Loucy (cell line): ENCODE results near the gene KPNB1.

Experiments used
- H2AFZ ChIP-seq: fragments of 200-600 bp; sonication (generic); 2 replicates; pipeline ENCODE4 v1.6.0; 2016; ENCODE audit warnings: antibody characterized with exemption, mild to moderate bottlenecking, low read length, moderate library complexity
- H3F3A ChIP-seq: fragments of 200-600 bp; 2 replicates; pipeline ENCODE4 v1.6.0; 2016; ENCODE audit warnings: antibody characterized with exemption, low read depth, mild to moderate bottlenecking
- H3K27me3 ChIP-seq: fragments of 200-600 bp; sonication (generic); 2 replicates; pipeline ENCODE4 v1.6.1; 2014; ENCODE audit warnings: low read length, mild to moderate bottlenecking; ENCODE audit not compliant: insufficient read depth, poor library complexity, severe bottlenecking
- H3K36me3 ChIP-seq: fragments of 200-600 bp; sonication (generic); 2 replicates; pipeline ENCODE4 v1.6.1; 2016; ENCODE audit warnings: low read length; ENCODE audit not compliant: insufficient read depth
- H3K4me1 ChIP-seq: fragments of 200-600 bp; sonication (generic); 2 replicates; pipeline ENCODE4 v1.5.1; 2014; ENCODE audit warnings: low read length, mild to moderate bottlenecking; ENCODE audit not compliant: insufficient read depth, poor library complexity, severe bottlenecking
- H3K4me2 ChIP-seq: fragments of 200-600 bp; sonication (generic); 2 replicates; pipeline ENCODE4 v1.6.0; 2014; ENCODE audit warnings: antibody characterized with exemption, low read length, low read depth, mild to moderate bottlenecking; ENCODE audit not compliant: poor library complexity, severe bottlenecking
- H3K4me3 ChIP-seq: fragments of 200-600 bp; sonication (generic); 2 replicates; pipeline ENCODE4 v1.5.1; 2014; ENCODE audit warnings: low read length, mild to moderate bottlenecking, mixed read lengths; ENCODE audit not compliant: poor library complexity, severe bottlenecking
- H3K79me2 ChIP-seq: fragments of 200-600 bp; sonication (generic); 2 replicates; pipeline ENCODE4 v1.6.1; 2014; ENCODE audit warnings: low read length; ENCODE audit not compliant: insufficient read depth
- H3K9ac ChIP-seq: fragments of 200-600 bp; sonication (generic); 2 replicates; pipeline ENCODE4 v1.6.0; 2014; ENCODE audit warnings: mild to moderate bottlenecking, low read depth, low read length, moderate library complexity; ENCODE audit not compliant: poor library complexity, severe bottlenecking
- H3K9me2 ChIP-seq: fragments of 200-600 bp; sonication (generic); replicated peaks from 2 replicates; pipeline ENCODE4 v1.6.1; 2016; ENCODE audit warnings: low read depth, low read length, mixed read lengths
- H3K9me3 ChIP-seq: fragments of 200-600 bp; sonication (generic); 2 replicates; pipeline ENCODE4 v1.6.1; 2014; ENCODE audit warnings: mild to moderate bottlenecking, antibody characterized with exemption, low read length, low read depth; ENCODE audit not compliant: insufficient read depth
- H4K20me1 ChIP-seq: fragments of 200-600 bp; sonication (generic); 2 replicates; pipeline ENCODE4 v1.6.0; 2014; ENCODE audit warnings: antibody characterized with exemption, low read length, mild to moderate bottlenecking; ENCODE audit not compliant: insufficient read depth, poor library complexity, severe bottlenecking
- CTCF ChIP-seq: fragments of 200-600 bp; sonication (generic); conservative IDR thresholded peaks from 2 replicates; pipeline ENCODE4 v1.5.1; 2014; ENCODE audit warnings: mild to moderate bottlenecking, antibody characterized with exemption, low read length
- EZH2phosphoT487 ChIP-seq: fragments of 200-600 bp; IDR thresholded peaks from 2 replicates; pipeline ENCODE4 v1.6.1; 2018; ENCODE audit warnings: antibody characterized with exemption, mild to moderate bottlenecking, moderate library complexity, borderline replicate concordance

KPNB1 gene

DNA sequence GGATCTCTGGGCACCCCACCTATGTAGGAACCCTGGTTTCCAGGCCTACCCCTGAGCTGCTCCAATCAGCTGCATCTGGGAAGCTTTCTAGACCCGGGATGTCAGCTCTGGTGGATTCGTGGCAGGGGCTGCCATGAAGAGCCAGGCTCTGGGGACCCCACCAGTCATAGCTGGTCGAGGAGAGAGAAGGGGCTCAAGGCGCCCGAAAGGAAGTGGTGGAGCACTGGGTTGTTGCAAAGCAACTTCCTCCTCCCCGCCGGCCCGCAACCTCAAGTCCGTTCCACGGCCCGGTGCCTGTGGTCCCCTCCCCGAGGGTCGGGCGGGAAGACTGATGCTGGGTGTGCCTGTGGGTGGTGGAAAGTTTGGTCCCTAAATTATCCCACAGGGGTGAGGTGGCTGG lies 54.4 kb downstream of the KPNB1 start:
- Histone ChIP-seq H3K9me2 (no peaks in the 10 kb centered on the region), H4K20me1 (no peaks in the 10 kb centered on the region), H3K4me3 (peak overlapping the region; percentile 36), H3K9me3 (no peaks in the 10 kb centered on the region), H3K4me1 (peaks cover 63% of the 10 kb centered on the region), H3K27me3 (no peaks in the 10 kb centered on the region), H2AFZ (no peak overlapping the region), H3K9ac (peak overlapping the region; percentile 51), H3K4me2 (peak overlapping the region; percentile 57), H3K79me2 (no peaks in the 10 kb centered on the region), H3F3A (no peaks in the 10 kb centered on the region), H3K36me3 (no peaks in the 10 kb centered on the region)
- no peak for TF ChIP-seq EZH2phosphoT487
- no peak for TF ChIP-seq CTCF

- no peaks in the 10 kb centered on the region for H3K9me3 ChIP-seq
- TF ChIP-seq EZH2phosphoT487 (no peak), CTCF (no peak)
- H2AFZ ChIP-seq, result no peak overlapping the region
- H3K27me3 ChIP-seq, result no peaks in the 10 kb centered on the region
- no peak overlapping the region for H3K4me3 ChIP-seq
- H3F3A ChIP-seq, result no peaks in the 10 kb centered on the region
- H3K4me2 ChIP-seq, result peak overlapping the region; percentile 57
- no peaks in the 10 kb centered on the region for H3K9me2 ChIP-seq
- H3K4me1 ChIP-seq, result peaks cover 63% of the 10 kb centered on the region
- H3K9ac ChIP-seq, result peak overlapping the region; percentile 51
- no peaks in the 10 kb centered on the region for H3K79me2 ChIP-seq
- no peaks in the 10 kb centered on the region for H4K20me1 ChIP-seq
- no peaks in the 10 kb centered on the region; the same call in 1 of the 2 replicates for H3K36me3 ChIP-seq
These were observed 55.0 kb downstream of the KPNB1 start for GRCh38 chr17:47704736-47705135.

- H3K4me2 ChIP-seq, result peak overlapping the region; percentile 62
- H3F3A ChIP-seq, result no peaks in the 10 kb centered on the region
- H3K27me3 ChIP-seq, result no peaks in the 10 kb centered on the region
- TF ChIP-seq CTCF, result no peak
- no peak for TF ChIP-seq EZH2phosphoT487
- H3K9me2 ChIP-seq, result no peaks in the 10 kb centered on the region
- H3K4me1 ChIP-seq, result peaks cover 63% of the 10 kb centered on the region
- H3K79me2 ChIP-seq, result no peaks in the 10 kb centered on the region
- no peaks in the 10 kb centered on the region for H4K20me1 ChIP-seq
- H2AFZ ChIP-seq, result no peak overlapping the region
- H3K9ac ChIP-seq, result peak overlapping the region; percentile 39
- H3K9me3 ChIP-seq, result no peaks in the 10 kb centered on the region
- no peaks in the 10 kb centered on the region; the same call in 1 of the 2 replicates for H3K36me3 ChIP-seq
- no peak overlapping the region for H3K4me3 ChIP-seq
These were observed 56.1 kb downstream of the KPNB1 start for GRCh38 chr17:47705536-47706530.
